Mesendoderm (in vitro differentiated cells): Measurements from ENCODE around the gene ELOA2.
"Not testable (repeated sequence)": the region's sequence is repeated elsewhere in the genome, so short reads cannot be mapped to it uniquely, and the experiment has no call there.

Source experiments
- DNase-seq: peaks from one replicate; pipeline ENCODE4 v3.0.0; 2013
- H2AK5ac ChIP-seq: 2 replicates; pipeline ENCODE4 v1.6.1; 2013; ENCODE audit warnings: low read length, inconsistent platforms
- H2BK120ac ChIP-seq: 2 replicates; pipeline ENCODE4 v1.6.1; 2013; ENCODE audit warnings: low read depth, mild to moderate bottlenecking, low read length, moderate library complexity, mixed read lengths
- H2BK15ac ChIP-seq: replicated peaks from 2 replicates; pipeline ENCODE4 v1.6.1; 2013; ENCODE audit warnings: low read depth, mild to moderate bottlenecking, moderate library complexity
- H2BK5ac ChIP-seq: 2 replicates; pipeline ENCODE4 v1.6.1; 2013; ENCODE audit warnings: low read length, inconsistent platforms
- H3K18ac ChIP-seq: 2 replicates; pipeline ENCODE4 v1.6.1; 2013; ENCODE audit warnings: mild to moderate bottlenecking, low read length, mixed read lengths
- H3K23ac ChIP-seq: one replicate; pipeline ENCODE4 v1.6.1; 2013; ENCODE audit warnings: low read length
- H3K27ac ChIP-seq: 2 replicates; pipeline ENCODE4 v1.5.1; 2013; ENCODE audit warnings: low read depth, mild to moderate bottlenecking, inconsistent platforms, low read length, moderate library complexity
- H3K27me3 ChIP-seq: 2 replicates; pipeline ENCODE4 v1.6.1; 2013; ENCODE audit warnings: low read length, control low read depth, mild to moderate bottlenecking, inconsistent platforms; ENCODE audit not compliant: insufficient read depth, poor library complexity
- H3K36me3 ChIP-seq: 2 replicates; pipeline ENCODE4 v1.6.1; 2013; ENCODE audit warnings: low read length, inconsistent platforms; ENCODE audit not compliant: control insufficient read depth, insufficient read depth
- H3K4ac ChIP-seq: one replicate; pipeline ENCODE4 v1.6.1; 2013; ENCODE audit warnings: low read depth, mild to moderate bottlenecking, low read length, moderate library complexity
- H3K4me1 ChIP-seq: 2 replicates; pipeline ENCODE4 v1.6.1; 2013; ENCODE audit warnings: low read depth, low read length, inconsistent platforms; ENCODE audit not compliant: control insufficient read depth
- H3K4me2 ChIP-seq: 2 replicates; pipeline ENCODE4 v1.6.1; 2013; ENCODE audit warnings: low read length
- H3K4me3 ChIP-seq: 2 replicates; pipeline ENCODE4 v1.5.1; 2013; ENCODE audit warnings: mild to moderate bottlenecking, low read length
- H3K56ac ChIP-seq: one replicate; pipeline ENCODE4 v1.6.1; 2013; ENCODE audit warnings: low read length
- H3K79me1 ChIP-seq: 2 replicates; pipeline ENCODE4 v1.6.1; 2013; ENCODE audit warnings: low read length, inconsistent platforms
- H3K79me2 ChIP-seq: 2 replicates; pipeline ENCODE4 v1.6.1; 2013; ENCODE audit warnings: mild to moderate bottlenecking, low read length; ENCODE audit not compliant: control insufficient read depth, insufficient read depth
- H3K9ac ChIP-seq: 2 replicates; pipeline ENCODE4 v1.6.1; 2013; ENCODE audit warnings: low read length, inconsistent platforms
- H4K5ac ChIP-seq: one replicate; pipeline ENCODE4 v1.6.1; 2013; ENCODE audit warnings: low read length
- H4K8ac ChIP-seq: one replicate; pipeline ENCODE4 v1.6.1; 2013; ENCODE audit warnings: low read depth, mild to moderate bottlenecking, control low read depth, low read length, moderate library complexity
- WGBS: extraction: QIAGEN DNeasy Blood & Tissue Kit; methylation state at CpG from one replicate; pipeline ENCODE4 v1.1.7; 2013; ENCODE audit warnings: low lambda C conversion rate, missing lambda C conversion rate; ENCODE audit not compliant: insufficient coverage; ENCODE audit errors: extremely low coverage; 5-methylcytosine and 5-hydroxymethylcytosine counted together

The ELOA2 gene

DNA sequence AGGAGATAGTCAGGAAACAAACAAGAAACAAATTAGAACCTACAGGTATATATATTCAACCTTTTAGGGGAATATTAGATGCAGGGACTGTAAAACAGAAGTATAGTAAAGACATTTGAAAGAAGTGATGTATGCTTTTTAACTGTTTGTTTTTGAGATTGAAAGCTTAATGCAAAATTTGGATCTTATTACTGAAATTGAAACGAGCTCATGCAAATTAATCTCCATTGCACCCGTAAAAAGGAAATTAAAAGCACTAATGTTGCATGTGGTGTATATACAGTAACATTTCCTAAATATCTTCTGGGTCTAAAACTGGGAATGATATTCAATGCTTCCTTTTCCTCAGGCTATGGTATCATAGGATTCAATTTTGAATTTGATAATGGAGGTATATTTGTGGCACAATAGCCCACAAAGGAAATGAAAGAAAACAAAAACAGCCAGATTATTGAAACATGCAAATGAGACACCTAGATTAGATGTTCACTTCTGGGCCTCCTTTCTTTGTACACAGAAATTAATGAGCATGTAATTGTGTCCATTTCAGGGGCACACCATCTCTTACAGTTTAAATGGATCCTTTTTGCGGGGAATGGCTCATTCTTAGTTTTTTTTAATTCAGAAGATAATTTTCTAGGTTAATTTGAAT is 1.6 kb upstream of the ELOA2 start:
- H2AK5ac ChIP-seq = no peak overlapping the region
- H3K9ac ChIP-seq = no peak overlapping the region
- H3K18ac ChIP-seq = no peak overlapping the region
- no peak overlapping the region for H3K4me2 ChIP-seq
- H4K5ac ChIP-seq = no peak overlapping the region
- no peak overlapping the region for H2BK5ac ChIP-seq
- H2BK120ac ChIP-seq = no peak overlapping the region
- no peak overlapping the region for H4K8ac ChIP-seq
- no peaks in the 10 kb centered on the region for H3K4me1 ChIP-seq
- H3K36me3 ChIP-seq = no peaks in the 10 kb centered on the region
- H3K79me1 ChIP-seq = no peaks in the 10 kb centered on the region
- no peak overlapping the region for H2BK15ac ChIP-seq
- no peak for DNase-seq
- H3K56ac ChIP-seq = no peak overlapping the region
- no CpG with 5 or more reads among the region's 3 CpGs for WGBS
- H3K4me3 ChIP-seq = no peak overlapping the region
- no peaks in the 10 kb centered on the region for H3K27me3 ChIP-seq
- no peak overlapping the region for H3K4ac ChIP-seq
- no peak overlapping the region for H3K23ac ChIP-seq
- H3K79me2 ChIP-seq = no peaks in the 10 kb centered on the region
- H3K27ac ChIP-seq = no peak overlapping the region

DNA sequence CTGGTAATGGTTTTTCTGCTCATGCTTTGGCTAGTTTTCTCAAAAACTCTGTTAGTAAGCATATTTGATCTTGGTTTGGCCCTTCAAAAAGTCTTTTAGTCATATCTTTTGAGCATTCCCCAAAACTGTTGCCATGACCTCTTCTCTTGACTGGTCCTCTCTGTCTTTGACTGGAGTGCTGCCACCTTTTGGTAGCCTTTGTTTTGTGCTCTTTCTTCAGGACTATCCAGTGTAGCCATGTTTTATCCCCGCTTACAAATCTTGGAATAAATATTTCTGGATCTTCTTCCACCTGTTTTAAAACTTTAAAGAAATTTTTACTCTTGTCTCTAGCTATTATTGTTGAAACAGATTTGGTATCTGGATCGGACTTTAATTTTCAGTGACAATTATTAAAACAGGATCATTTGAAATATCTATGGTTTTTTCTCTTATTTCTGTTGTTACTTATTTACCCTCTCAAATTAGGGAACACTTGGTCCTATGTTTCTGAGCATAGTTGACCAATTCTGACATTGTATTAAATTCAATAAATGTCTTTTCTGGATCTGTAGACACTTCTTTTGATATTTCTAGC is 965 bp upstream of the ELOA2 start:
- H3K27me3 ChIP-seq = no peaks in the 10 kb centered on the region
- no peaks in the 10 kb centered on the region for H3K79me2 ChIP-seq

DNA sequence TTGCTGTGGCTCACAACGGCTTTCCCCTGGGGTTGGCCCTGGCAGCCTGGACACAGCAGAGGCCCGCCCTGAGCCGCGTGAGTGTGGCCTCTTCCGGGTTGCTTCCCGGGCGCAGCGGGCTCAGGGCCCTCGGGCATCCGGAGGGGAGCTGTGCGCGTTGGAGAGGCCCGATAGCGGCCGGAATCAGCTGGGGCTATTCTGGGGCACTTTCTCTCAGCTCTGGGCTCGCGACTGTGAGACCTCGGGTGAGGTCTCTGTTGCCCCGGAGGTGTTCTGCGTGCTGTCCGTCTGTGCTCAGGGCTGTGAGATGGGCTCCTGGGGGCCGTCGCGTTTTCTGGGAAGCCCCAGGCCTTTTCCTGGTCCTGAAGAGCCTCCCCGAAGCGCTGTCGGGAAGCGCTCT is 830 bp downstream of the ELOA2 start:
- not testable (repeated sequence) for H3K36me3 ChIP-seq, H3K4me1 ChIP-seq, H3K56ac ChIP-seq, H3K18ac ChIP-seq, H3K79me1 ChIP-seq, H2BK120ac ChIP-seq, H4K8ac ChIP-seq, H3K4ac ChIP-seq, H2AK5ac ChIP-seq, H3K79me2 ChIP-seq, H3K23ac ChIP-seq, H3K4me3 ChIP-seq, H4K5ac ChIP-seq, H3K27ac ChIP-seq, H3K4me2 ChIP-seq, H3K27me3 ChIP-seq, H2BK15ac ChIP-seq, H2BK5ac ChIP-seq, DNase-seq, H3K9ac ChIP-seq
- WGBS = no CpG with 5 or more reads among the region's 28 CpGs

More for the DNA sequence above, 965 bp upstream of the ELOA2 start:
- no CpG with 5 or more reads among the region's 2 CpGs for WGBS
- Histone ChIP-seq H3K4me1 (no peaks in the 10 kb centered on the region), H2AK5ac (no peak overlapping the region), H2BK120ac (no peak overlapping the region), H3K79me1 (no peaks in the 10 kb centered on the region), H3K9ac (no peak overlapping the region), H2BK5ac (no peak overlapping the region), H3K18ac (no peak overlapping the region), H3K56ac (no peak overlapping the region), H3K4me2 (no peak overlapping the region), H3K27ac (no peak overlapping the region), H4K8ac (no peak overlapping the region), H2BK15ac (no peak overlapping the region), H3K23ac (no peak overlapping the region), H4K5ac (no peak overlapping the region), H3K4ac (no peak overlapping the region), H3K4me3 (no peak overlapping the region), H3K36me3 (no peaks in the 10 kb centered on the region)
- peak; percentile 56 for DNase-seq

DNA sequence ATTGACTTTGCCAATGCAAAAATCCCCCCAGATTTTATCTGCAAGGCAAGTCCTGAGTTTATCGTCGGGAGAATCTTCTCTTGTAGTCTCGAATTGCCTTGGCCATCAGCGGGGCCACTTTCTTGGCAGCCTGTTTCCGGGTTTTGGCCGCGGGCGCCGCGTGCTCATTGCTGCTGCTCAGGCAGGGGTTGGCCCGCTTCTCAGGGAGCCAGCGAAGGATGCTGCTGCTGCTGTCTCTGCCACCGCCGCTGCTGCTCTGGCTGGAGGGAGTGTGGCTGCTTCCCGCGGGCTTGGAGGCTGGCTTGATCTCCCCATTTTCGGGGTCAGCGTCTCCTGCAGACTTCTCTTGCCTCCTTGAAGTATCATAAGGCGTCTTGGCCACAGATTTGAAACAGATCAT is 2.5 kb downstream of the ELOA2 start:
- H3K79me1 ChIP-seq = no peaks in the 10 kb centered on the region
- H3K23ac ChIP-seq = no peak overlapping the region
- no peak overlapping the region for H2BK120ac ChIP-seq
- no peaks in the 10 kb centered on the region for H3K36me3 ChIP-seq
- H3K79me2 ChIP-seq = no peaks in the 10 kb centered on the region
- no peak overlapping the region for H4K8ac ChIP-seq
- H3K9ac ChIP-seq = no peak overlapping the region
- H3K4me3 ChIP-seq = no peak overlapping the region
- H2BK15ac ChIP-seq = no peak overlapping the region
- no CpG with 5 or more reads among the region's 19 CpGs for whole genome bisulfite sequencing
- no peak overlapping the region for H4K5ac ChIP-seq
- H3K4me1 ChIP-seq = no peaks in the 10 kb centered on the region
- H3K56ac ChIP-seq = no peak overlapping the region
- H3K27ac ChIP-seq = no peak overlapping the region
- H2AK5ac ChIP-seq = no peak overlapping the region
- H3K27me3 ChIP-seq = no peaks in the 10 kb centered on the region
- no peak overlapping the region for H2BK5ac ChIP-seq
- H3K18ac ChIP-seq = no peak overlapping the region
- DNase-seq = no peak
- H3K4me2 ChIP-seq = no peak overlapping the region
- no peak overlapping the region for H3K4ac ChIP-seq

DNA sequence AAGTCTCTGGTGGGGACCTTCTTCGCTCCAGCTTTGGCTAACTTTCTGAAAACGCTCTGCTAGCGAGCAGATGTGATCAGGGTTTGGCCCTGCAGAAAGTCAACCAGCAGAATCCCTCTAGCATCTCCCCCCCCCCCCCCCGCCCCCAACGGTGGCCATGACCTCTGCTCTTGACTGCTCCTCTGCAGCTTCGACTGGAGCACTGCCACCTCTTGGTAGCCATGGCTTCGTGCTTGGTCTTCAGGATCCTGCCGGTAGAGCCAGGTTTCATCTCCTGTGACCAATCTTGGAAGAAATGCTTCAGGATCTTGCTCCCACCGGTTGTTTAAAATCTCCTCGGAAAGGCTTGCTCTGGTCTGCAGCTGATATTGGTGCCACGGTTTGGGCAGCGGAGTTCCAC is 4.5 kb downstream of the ELOA2 start:
- not testable (repeated sequence) for H3K27me3 ChIP-seq, H3K18ac ChIP-seq, H2BK15ac ChIP-seq, H4K5ac ChIP-seq, H2BK5ac ChIP-seq, H3K4me3 ChIP-seq, H2AK5ac ChIP-seq, H3K56ac ChIP-seq, H3K4ac ChIP-seq, H4K8ac ChIP-seq, H3K23ac ChIP-seq, H3K9ac ChIP-seq, DNase-seq, H3K4me1 ChIP-seq, H3K27ac ChIP-seq, H3K36me3 ChIP-seq, H3K79me1 ChIP-seq, H3K79me2 ChIP-seq, H2BK120ac ChIP-seq, H3K4me2 ChIP-seq
- no CpG with 5 or more reads among the region's 12 CpGs for WGBS
